Left renal pelvis (tissue), 4 donors: Measurements from ENCODE around the gene USP22. TPM values are rescaled to one million over a fixed set of nuclear protein-coding genes. Genes with fewer than 3 reads are reported as not detected.

Experiments
- DNase-seq, 4 donors: peaks; one replicate each; pipeline ENCODE4 v3.0.0-alpha.2; 2013; ENCODE audit warnings: low read depth in 4 of 4, low spot score in 3 of 4
- polyA plus RNA-seq, 4 donors: library from polyadenylated mRNA; unstranded; fragments of 120-200 nt; gene quantifications; one replicate each; pipeline ENCODE4 v1.2.1, GENCODE V29; 2013; ENCODE audit not compliant: insufficient read length in 4 of 4

USP22 gene
- polyA plus RNA-seq, 4 donors, result 207 to 234 (median 222) TPM

DNA sequence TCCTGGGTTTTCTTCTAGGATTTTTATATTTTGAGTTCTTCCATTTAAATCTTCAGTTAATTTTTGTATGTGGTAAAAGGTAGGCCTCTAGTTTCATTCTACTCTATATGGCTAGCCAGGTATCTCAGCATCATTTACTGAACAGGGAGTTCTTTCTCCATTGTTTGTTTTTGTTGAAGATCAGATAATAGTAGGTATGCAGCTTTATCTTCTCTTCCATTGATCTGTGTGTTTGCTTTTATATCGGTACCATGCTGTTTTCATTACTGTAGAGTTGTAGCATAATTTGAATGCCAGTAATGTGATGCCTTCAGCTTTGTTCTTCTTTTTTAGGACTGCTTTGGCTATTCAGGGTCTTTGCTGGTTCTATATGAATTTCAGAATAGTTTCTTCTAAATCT is 77.3 kb downstream of the USP22 start:
- no peak for DNase-seq

DNA sequence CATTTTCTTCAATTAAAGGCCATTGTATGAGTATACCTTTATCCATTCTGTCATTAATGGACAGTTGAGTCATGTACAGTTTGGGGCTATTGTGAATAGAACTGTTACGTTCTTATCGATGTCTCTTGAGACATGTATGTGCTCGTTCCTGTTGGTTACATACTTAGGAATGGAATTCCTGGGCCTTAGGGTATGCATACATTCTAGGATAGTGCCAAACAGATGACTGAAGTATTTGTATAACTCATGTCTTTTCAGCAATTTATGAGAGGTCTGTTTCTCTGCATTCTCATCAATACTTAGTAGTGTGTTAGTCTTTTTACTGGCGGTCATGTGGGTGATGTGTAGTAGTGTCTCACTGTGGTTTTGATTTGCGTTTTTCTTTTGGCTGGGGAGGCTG is 81.2 kb downstream of the USP22 start:
- no peak for DNase-seq

DNA sequence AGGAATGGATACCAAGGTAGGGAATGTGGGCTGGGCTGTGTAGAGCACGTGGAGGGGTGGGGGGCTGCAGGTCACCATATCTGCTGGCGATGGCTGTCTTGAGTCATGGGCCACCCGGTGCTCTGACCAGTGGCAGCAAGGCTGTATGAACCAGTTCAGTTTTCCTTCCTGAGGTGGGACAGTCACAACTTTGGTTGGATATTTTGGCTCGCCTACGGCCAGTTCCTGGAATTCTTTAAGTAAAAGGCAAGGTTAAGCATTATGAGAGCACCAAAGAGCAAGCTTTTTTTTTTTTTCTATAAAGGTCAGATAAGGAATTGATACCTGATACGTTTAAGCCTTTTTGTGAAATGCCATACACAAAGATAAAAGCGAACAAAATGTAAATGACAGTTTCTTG is 81.9 kb downstream of the USP22 start:
- DNase-seq, result no peak

DNA sequence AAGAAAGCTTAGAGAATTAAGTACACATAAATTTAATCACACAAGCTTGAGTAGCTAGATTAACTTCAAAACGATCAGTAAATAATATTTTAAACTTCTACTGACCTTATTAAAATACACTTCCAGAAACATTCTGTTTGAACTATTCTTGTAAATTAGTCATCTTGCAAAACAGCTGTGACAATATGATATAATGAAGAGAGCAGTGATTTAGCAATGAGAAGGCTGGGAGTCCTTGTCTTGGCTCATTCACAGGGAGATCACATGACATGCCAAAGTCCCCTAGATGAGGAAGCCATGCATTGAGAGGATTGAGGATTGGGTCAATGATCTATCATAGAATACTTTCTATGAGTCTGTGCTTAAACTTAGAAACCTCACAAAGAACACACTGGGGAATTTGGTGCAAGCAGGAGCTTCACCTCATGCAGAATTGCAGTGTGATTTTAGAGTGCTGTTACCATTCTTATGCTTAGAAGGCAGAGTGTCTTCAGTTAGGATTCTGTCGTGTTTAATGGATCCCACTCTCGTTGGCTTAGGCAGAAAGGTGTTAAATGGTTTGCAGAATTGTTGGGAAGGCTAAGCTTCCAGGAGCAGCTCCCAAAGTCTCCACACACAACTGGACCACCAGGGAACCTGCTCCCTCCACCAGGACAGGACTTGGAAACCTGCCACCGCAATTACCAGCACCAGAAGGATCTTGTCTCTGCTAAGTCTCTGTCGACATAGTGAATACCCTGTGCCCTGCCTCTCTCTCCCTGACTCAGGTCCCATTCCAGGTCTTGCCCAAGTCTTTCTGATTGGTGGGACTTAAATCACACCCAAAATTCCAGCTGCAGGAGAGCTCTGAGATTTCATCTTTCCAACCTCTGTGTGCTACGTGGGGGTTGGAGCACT is 87.1 kb downstream of the USP22 start:
- no peak for DNase-seq

DNA sequence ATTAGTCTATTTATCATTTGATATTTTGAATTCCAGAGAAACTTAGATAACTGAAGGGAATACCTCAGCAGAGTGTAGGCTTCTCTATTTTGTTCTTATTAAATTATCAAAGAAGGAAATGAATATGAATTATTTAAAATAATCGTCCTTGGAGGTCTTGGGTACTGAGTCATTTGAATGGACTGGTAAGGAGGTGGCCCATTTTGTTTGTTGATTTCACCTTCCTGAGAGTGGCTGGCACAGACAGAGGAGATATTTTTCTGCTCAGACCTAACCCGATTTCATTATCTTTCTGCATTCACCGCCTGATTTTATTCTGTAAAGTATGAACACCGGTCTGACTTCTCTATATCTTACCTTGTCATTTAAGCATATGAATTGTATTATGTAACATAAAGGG is 88.0 kb downstream of the USP22 start:
- DNase-seq, result no peak

DNA sequence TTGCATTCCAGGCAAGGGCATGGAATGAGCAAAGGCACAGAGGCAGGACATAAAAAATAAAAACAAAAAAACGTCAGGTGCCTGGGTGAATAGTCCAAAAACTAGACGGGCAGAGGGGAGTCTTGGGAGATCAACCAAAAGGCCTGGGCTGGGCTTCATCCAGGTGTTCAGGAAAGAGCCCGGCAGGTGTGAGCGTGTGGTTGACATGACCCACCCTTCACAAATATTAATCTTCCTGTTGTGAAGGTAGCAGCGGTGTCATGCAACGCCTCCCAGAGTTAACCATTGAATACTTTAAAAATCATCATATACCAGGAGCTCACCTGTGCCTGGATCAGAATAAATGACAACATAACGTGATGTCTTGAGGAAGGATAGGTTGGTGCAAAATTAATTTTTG is 90.6 kb downstream of the USP22 start:
- DNase-seq, result no peak

Other genes with a start within 250 kb of the USP22 start
- gene DHRS7B, start 84.0 kb upstream of the USP22 start, polyA plus RNA-seq, result 10 to 100 TPM; 20.2 to 40.2 (median 33.7) TPM
- 10 to 100 TPM; 17.6 to 24.9 (median 22.3) TPM for gene TMEM11, start 171.2 kb upstream of the USP22 start, polyA plus RNA-seq
- 10 to 100 TPM; 10.2 to 14.4 (median 12.1) TPM for gene NATD1, start 210.4 kb upstream of the USP22 start, polyA plus RNA-seq
- gene MAP2K3, start 241.7 kb upstream of the USP22 start, polyA plus RNA-seq, result 10 to 100 TPM; 17.6 to 26.2 (median 21.5) TPM